DND-41 (cell line): ENCODE measurements around the gene MTFR1L.

ENCODE experiments used
- ATAC-seq: fragments of 200-7000 bp; cut with Tn5 transposase; 3 replicates; pipeline ENCODE4 v1.9.1; 2021; ENCODE audit warnings: low read depth; ENCODE audit not compliant: insufficient read depth
- DNase-seq: peaks from one replicate; pipeline ENCODE4 v3.0.0-alpha.2; 2020
- H2AFZ ChIP-seq: 2 replicates; pipeline ENCODE4 v1.6.0; 2012; ENCODE audit warnings: low read depth, low read length
- H3K27ac ChIP-seq: 2 replicates; pipeline ENCODE4 v1.5.1; 2012; ENCODE audit warnings: low read length, inconsistent platforms
- H3K27me3 ChIP-seq: fragments of 200-600 bp; sonication (generic); 2 replicates; pipeline ENCODE4 v1.6.0; 2012; ENCODE audit warnings: low read length, mild to moderate bottlenecking, inconsistent platforms; ENCODE audit not compliant: insufficient read depth, poor library complexity
- H3K36me3 ChIP-seq: 2 replicates; pipeline ENCODE4 v1.5.1; 2012; ENCODE audit warnings: low read length, inconsistent platforms; ENCODE audit not compliant: insufficient read depth
- H3K4me1 ChIP-seq: 2 replicates; pipeline ENCODE4 v1.5.1; 2012; ENCODE audit warnings: mild to moderate bottlenecking, low read length; ENCODE audit not compliant: insufficient read depth
- H3K4me2 ChIP-seq: 2 replicates; pipeline ENCODE4 v1.6.0; 2012; ENCODE audit warnings: mild to moderate bottlenecking, moderate library complexity, low read length, inconsistent platforms; ENCODE audit not compliant: insufficient read depth
- H3K4me3 ChIP-seq, 2 experiments: fragments of 200-600 bp in 1 of 2; shearing (Covaris generic) in 1 of 2; 2 replicates each; pipeline ENCODE4 v1.5.1; 2012 to 2016; ENCODE audit warnings: inconsistent platforms in 2 of 2, low read length in 2 of 2, mild to moderate bottlenecking in 2 of 2, low read depth in 1 of 2, moderate library complexity in 1 of 2
- H3K79me2 ChIP-seq: 2 replicates; pipeline ENCODE4 v1.6.0; 2012; ENCODE audit warnings: low read length, inconsistent platforms; ENCODE audit not compliant: insufficient read depth
- H3K9ac ChIP-seq: 2 replicates; pipeline ENCODE4 v1.6.0; 2012; ENCODE audit warnings: low read depth, mild to moderate bottlenecking, inconsistent platforms, low read length, moderate library complexity
- H3K9me3 ChIP-seq: 2 replicates; pipeline ENCODE4 v1.5.1; 2012; ENCODE audit warnings: low read length, moderate library complexity, mild to moderate bottlenecking, inconsistent platforms; ENCODE audit not compliant: insufficient read depth, severe bottlenecking
- H4K20me1 ChIP-seq: 2 replicates; pipeline ENCODE4 v1.6.0; 2012; ENCODE audit warnings: low read length; ENCODE audit not compliant: insufficient read depth
- EZH2 ChIP-seq: IDR thresholded peaks from 3 replicates; pipeline ENCODE4 v1.6.1; 2012; ENCODE audit warnings: borderline replicate concordance, low read depth, mild to moderate bottlenecking, moderate library complexity, low read length, inconsistent platforms; ENCODE audit not compliant: severe bottlenecking
- TF ChIP-seq, protein P1 (sequence below): IDR thresholded peaks from 2 replicates; pipeline ENCODE4 v1.5.1; 2012; ENCODE audit warnings: borderline replicate concordance, low read length, moderate library complexity, mild to moderate bottlenecking; ENCODE audit not compliant: poor library complexity, severe bottlenecking; ENCODE audit errors: extremely low read depth

MTFR1L gene

DNA sequence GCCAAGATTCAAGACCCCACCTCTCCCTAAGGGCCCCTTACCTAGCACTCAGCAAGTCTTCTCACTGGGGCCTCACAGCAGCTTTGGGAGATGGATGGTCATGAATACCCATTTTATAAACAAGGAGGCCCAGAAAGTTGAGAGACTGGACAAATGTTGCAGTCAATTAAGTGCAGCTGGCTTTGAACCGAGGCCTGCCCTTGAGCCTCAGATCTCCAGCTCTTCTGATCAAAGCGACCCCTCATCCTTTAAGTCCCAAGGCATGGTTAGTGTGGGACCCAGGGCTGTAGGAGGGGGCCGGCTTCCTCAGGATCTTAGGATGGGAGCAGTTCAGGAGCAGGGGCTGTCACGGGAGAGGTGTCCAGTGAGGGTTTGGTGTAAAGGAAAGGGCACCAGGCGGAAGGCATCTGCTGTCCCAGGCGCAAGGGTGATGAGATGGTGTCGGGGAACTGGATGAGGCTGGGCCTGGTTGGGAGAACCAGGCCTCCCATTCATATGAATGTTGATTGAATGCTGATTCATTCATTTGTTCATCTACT, 5.1 kb upstream of the MTFR1L start:
- no peak for ATAC-seq
- TF ChIP-seq, protein P1, sequence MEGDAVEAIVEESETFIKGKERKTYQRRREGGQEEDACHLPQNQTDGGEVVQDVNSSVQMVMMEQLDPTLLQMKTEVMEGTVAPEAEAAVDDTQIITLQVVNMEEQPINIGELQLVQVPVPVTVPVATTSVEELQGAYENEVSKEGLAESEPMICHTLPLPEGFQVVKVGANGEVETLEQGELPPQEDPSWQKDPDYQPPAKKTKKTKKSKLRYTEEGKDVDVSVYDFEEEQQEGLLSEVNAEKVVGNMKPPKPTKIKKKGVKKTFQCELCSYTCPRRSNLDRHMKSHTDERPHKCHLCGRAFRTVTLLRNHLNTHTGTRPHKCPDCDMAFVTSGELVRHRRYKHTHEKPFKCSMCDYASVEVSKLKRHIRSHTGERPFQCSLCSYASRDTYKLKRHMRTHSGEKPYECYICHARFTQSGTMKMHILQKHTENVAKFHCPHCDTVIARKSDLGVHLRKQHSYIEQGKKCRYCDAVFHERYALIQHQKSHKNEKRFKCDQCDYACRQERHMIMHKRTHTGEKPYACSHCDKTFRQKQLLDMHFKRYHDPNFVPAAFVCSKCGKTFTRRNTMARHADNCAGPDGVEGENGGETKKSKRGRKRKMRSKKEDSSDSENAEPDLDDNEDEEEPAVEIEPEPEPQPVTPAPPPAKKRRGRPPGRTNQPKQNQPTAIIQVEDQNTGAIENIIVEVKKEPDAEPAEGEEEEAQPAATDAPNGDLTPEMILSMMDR: no peak
- TF ChIP-seq EZH2: no peak
- H3K9me3 ChIP-seq: no peaks in the 10 kb centered on the region
- H4K20me1 ChIP-seq: peaks cover 6% of the 10 kb centered on the region
- H3K4me1 ChIP-seq: peaks cover 15% of the 10 kb centered on the region
- H3K79me2 ChIP-seq: no peaks in the 10 kb centered on the region
- H3K27me3 ChIP-seq: no peaks in the 10 kb centered on the region
- no peaks in the 10 kb centered on the region for H3K36me3 ChIP-seq
- no peak overlapping the region for H3K27ac ChIP-seq
- H3K4me3 ChIP-seq: no peak overlapping the region
- no peak overlapping the region for H3K9ac ChIP-seq
- H2AFZ ChIP-seq: no peak overlapping the region
- H3K4me2 ChIP-seq: no peak overlapping the region
- no peak for DNase-seq

DNA sequence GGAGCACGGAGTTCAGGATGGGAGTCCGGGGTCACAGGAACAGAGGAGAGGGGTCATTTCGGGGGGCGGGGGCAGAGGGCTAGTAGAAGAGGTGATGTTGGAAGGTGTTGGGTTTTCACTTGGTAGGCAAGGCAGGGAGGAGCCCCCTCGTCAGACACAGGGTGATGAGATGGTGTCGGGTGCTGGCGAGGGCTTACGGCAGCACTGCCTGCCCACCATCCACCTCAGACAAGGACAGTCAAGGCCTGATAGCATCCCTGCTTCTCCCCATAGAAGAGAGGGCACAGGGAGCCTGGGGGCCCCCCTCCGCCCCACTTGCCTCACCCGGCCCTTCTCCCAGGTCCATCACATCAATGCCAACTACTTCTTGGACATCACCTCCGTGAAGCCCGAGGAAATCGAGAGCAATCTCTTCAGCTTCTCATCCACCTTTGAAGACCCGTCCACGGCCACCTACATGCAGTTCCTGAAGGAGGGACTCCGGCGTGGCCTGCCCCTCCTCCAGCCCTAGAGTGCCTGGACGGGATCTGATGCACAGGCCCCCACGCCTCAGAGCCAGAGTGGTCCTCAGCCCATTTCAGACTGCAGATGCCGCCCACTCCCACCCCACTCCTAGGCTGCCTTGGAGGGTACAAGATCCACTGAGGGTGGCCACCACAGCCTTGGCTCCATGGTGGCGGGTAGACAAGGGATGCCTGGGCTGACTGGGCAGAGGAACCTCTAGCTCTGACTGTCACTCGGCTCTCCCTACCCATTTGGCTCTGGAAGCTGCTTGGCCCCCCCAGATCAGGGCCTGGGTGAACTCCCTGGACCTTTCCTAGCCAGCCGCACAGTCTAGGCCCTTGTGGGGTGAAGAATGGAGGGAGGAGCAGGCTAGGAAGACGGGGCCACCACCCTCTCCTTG, 4.3 kb upstream of the MTFR1L start:
- no peak for TF ChIP-seq EZH2
- TF ChIP-seq, protein P1: no peak
- ATAC-seq: no peak
- peaks cover 3% of the 10 kb centered on the region; the same call in 1 of the 2 replicates for H4K20me1 ChIP-seq
- no peaks in the 10 kb centered on the region; the same call in 1 of the 2 replicates for H3K36me3 ChIP-seq
- H3K4me2 ChIP-seq: no peak overlapping the region
- H2AFZ ChIP-seq: no peak overlapping the region
- no peaks in the 10 kb centered on the region for H3K9me3 ChIP-seq
- no peak overlapping the region for H3K9ac ChIP-seq
- no peak overlapping the region for H3K27ac ChIP-seq
- no peaks in the 10 kb centered on the region for H3K27me3 ChIP-seq
- peaks cover 7% of the 10 kb centered on the region for H3K79me2 ChIP-seq
- no peak for DNase-seq
- peaks cover 15% of the 10 kb centered on the region for H3K4me1 ChIP-seq
- no peak overlapping the region for H3K4me3 ChIP-seq

DNA sequence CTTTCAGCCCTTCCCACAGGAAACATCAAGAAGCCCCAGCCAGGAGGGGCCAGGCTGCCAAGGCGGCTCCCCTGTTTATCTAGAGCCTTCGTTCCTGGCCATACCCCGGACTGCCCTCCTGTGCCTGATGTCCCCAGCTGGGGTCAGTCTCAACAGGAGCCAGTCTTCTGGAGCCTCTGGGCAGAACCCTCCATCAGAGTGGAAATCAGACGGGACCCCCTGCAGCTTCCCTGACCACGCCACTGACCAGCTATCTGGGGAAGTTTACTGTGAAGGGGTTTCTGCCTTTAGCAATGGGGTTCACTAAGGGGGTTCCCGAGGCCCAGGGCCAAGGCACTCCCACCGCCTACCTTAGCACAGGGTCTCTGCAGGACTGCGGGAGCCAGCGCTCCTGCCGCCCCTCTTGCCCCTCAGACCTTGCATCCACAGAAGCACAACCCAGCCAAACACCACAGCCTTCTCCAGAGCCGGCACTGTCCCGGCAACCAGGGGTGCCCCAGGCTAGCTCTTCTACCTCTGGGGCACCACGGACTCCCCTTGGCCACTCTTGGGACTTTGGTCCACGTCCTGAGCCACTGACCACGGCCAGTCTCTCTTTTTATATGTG, 3.5 kb upstream of the MTFR1L start:
- Histone ChIP-seq H3K4me1 (peaks cover 19% of the 10 kb centered on the region), H3K4me3 (no peak overlapping the region), H3K9me3 (no peaks in the 10 kb centered on the region), H2AFZ (no peak overlapping the region), H3K4me2 (no peak overlapping the region), H3K79me2 (peaks cover 14% of the 10 kb centered on the region), H4K20me1 (peaks cover 5% of the 10 kb centered on the region; the same call in 1 of the 2 replicates), H3K27me3 (no peaks in the 10 kb centered on the region), H3K36me3 (no peaks in the 10 kb centered on the region; the same call in 1 of the 2 replicates), H3K9ac (no peak overlapping the region), H3K27ac (no peak overlapping the region)
- TF ChIP-seq, protein P1: no peak
- no peak for TF ChIP-seq EZH2
- ATAC-seq (no peak), DNase-seq (no peak)
